ENCODE measurements around the gene THAP3.

- TF ChIP-seq POLR2A (IDR thresholded peaks at IDR 0.05; ENCODE audit: low read depth, low read length) (peak; percentile 97), RCOR1 (IDR thresholded peaks at IDR 0.05; ENCODE audit: insufficient replicate concordance, low read length) (no peak), FOS (IDR thresholded peaks at IDR 0.05; ENCODE audit: low read depth, low read length) (peak; percentile 66), MAFK (IDR thresholded peaks at IDR 0.05; ENCODE audit: low read depth, low read length) (no peak), RAD21 (IDR thresholded peaks at IDR 0.05; ENCODE audit: low read length) (no peak), SMC3 (IDR thresholded peaks at IDR 0.05; ENCODE audit: low read depth, low read length) (no peak)
- TF ChIP-seq, protein P1, sequence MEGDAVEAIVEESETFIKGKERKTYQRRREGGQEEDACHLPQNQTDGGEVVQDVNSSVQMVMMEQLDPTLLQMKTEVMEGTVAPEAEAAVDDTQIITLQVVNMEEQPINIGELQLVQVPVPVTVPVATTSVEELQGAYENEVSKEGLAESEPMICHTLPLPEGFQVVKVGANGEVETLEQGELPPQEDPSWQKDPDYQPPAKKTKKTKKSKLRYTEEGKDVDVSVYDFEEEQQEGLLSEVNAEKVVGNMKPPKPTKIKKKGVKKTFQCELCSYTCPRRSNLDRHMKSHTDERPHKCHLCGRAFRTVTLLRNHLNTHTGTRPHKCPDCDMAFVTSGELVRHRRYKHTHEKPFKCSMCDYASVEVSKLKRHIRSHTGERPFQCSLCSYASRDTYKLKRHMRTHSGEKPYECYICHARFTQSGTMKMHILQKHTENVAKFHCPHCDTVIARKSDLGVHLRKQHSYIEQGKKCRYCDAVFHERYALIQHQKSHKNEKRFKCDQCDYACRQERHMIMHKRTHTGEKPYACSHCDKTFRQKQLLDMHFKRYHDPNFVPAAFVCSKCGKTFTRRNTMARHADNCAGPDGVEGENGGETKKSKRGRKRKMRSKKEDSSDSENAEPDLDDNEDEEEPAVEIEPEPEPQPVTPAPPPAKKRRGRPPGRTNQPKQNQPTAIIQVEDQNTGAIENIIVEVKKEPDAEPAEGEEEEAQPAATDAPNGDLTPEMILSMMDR (conservative IDR thresholded peaks at IDR 0.05; ENCODE audit: low read depth, low read length), result no peak
- TF ChIP-seq, protein P2, sequence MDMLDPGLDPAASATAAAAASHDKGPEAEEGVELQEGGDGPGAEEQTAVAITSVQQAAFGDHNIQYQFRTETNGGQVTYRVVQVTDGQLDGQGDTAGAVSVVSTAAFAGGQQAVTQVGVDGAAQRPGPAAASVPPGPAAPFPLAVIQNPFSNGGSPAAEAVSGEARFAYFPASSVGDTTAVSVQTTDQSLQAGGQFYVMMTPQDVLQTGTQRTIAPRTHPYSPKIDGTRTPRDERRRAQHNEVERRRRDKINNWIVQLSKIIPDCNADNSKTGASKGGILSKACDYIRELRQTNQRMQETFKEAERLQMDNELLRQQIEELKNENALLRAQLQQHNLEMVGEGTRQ (IDR thresholded peaks at IDR 0.05; ENCODE audit: low read depth, low read length), result no peak
Measured at GRCh38 chr1:6602669-6603237, 21.9 kb upstream of the THAP3 start, which contains the start of gene KLHL21.
